ENCODE results near the gene CA14. TPM values are rescaled to one million over a fixed set of nuclear protein-coding genes. Genes with fewer than 3 reads are reported as not detected.

Gene CA14
- total RNA-seq, 6 donors from 2014 or later: 0.61 to 1.0 (median 0.63) TPM; not detected in 2

DNA sequence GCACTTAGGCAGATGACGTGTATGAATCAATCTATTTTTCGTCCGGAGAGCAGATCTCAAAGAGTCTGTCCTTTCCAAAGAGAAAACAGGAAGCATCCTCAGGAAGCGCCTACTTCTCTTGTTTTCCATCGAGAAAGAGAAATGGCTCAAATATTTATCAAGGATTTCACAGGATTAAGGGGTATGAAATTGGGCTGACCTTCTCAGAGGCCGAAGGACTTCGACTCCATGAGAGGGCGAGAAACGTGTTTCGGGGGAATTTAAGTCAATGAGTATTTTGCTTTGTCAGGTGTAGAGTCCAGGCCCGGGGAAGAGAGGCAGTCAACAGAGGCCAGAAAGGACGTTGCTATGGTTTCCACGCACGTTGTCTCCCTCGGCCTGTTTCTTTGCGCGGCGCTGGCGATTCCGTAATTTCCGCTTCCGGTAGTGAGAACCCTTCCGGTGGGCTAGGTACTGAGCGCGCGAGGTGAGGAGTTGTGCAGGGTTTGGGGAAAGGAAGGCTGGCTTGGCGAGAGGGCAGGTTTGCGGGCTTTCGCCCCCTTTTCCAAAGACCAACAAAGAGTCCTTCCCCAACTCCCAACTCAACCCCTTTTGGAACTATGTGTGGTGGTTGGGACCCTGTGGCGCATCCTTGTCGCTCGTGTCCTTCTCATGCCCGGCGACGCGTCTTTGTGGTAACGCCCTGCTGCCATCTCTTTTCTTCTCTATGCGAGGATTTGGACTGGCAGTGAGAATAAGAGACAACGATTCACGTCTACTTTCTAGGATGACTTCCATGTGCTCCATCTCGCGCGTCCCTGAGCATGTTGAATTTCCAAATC, 36.1 kb downstream of the CA14 start, which contains the start of gene MRPS21:
Gene MRPS21 (plus strand): TSS at position 429 of the 821 bp plus-strand sequence. CDS start 506 bp downstream, outside the sequence.
- H3K36me3 ChIP-seq: peaks cover 0 to 24% (median 10%) of the 10 kb centered on the region in 4 donors
- WGBS, 2 donors: 6 to 7% methylated on average over 39 to 43 of the region's 43 CpGs
- ATAC-seq (ENCODE audit: low FRiP score in 2 of 2) (peak; percentile 97 to 99), DNase-seq (peak; percentile 44 to 89)
- peak within 1 kb of the TSS; percentile 73 to 86 (median 82) for H3K27ac ChIP-seq
- peaks cover 7 to 17% (median 11%) of the 10 kb centered on the region in 4 donors for H3K4me1 ChIP-seq
- H3K4me3 ChIP-seq: peak within 1 kb of the TSS; percentile 46 to 86 (median 70)
- H3K9me3 ChIP-seq: no peaks in the 10 kb centered on the region
- TF ChIP-seq POLR2AphosphoS5 (IDR thresholded peaks at IDR 0.05) (peak; percentile 87 to 92), POLR2A (IDR thresholded peaks at IDR 0.05) (peak; percentile 24 to 88 (median 67)), EP300 (IDR thresholded peaks at IDR 0.05) (no peak)
- TF ChIP-seq, protein P1, sequence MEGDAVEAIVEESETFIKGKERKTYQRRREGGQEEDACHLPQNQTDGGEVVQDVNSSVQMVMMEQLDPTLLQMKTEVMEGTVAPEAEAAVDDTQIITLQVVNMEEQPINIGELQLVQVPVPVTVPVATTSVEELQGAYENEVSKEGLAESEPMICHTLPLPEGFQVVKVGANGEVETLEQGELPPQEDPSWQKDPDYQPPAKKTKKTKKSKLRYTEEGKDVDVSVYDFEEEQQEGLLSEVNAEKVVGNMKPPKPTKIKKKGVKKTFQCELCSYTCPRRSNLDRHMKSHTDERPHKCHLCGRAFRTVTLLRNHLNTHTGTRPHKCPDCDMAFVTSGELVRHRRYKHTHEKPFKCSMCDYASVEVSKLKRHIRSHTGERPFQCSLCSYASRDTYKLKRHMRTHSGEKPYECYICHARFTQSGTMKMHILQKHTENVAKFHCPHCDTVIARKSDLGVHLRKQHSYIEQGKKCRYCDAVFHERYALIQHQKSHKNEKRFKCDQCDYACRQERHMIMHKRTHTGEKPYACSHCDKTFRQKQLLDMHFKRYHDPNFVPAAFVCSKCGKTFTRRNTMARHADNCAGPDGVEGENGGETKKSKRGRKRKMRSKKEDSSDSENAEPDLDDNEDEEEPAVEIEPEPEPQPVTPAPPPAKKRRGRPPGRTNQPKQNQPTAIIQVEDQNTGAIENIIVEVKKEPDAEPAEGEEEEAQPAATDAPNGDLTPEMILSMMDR (IDR thresholded peaks at IDR 0.05): no peak
- no peaks in the 10 kb centered on the region for H3K27me3 ChIP-seq

DNA sequence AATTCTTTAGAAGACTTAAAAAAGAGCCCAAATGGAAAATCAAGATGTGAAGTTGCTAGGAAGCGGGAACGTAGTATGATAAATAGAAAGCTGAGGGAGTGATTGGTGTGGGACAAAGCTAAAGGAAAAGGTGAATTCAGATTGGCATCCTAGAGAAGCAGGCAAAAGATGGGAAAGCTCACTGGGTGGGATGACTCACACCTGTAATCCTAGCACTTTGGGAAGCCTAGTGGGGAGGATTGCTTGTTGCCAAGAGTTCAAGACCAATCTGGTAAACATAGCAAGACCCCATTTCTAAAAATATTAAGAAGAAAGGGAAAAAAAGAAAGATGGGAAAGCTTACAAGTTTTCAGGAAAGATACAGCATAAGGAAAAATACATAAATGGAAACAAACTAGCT, 37.9 kb downstream of the CA14 start:
- Histone ChIP-seq H3K9me3 (no peaks in the 10 kb centered on the region), H3K36me3 (peaks cover 0 to 41% (median 13%) of the 10 kb centered on the region in 4 donors), H3K27me3 (no peaks in the 10 kb centered on the region), H3K4me3 (no peak overlapping the region), H3K4me1 (peaks cover 7 to 17% (median 11%) of the 10 kb centered on the region in 4 donors), H3K27ac (no peak overlapping the region)
- TF ChIP-seq, protein P1 (IDR thresholded peaks at IDR 0.05): no peak
- TF ChIP-seq POLR2AphosphoS5 (IDR thresholded peaks at IDR 0.05) (no peak), POLR2A (IDR thresholded peaks at IDR 0.05) (no peak), EP300 (IDR thresholded peaks at IDR 0.05) (no peak)
- 96 to 100% methylated on average over 2 of the region's 2 CpGs for WGBS, 2 donors
- DNase-seq (no peak), ATAC-seq (ENCODE audit: low FRiP score in 2 of 2) (no peak)

DNA sequence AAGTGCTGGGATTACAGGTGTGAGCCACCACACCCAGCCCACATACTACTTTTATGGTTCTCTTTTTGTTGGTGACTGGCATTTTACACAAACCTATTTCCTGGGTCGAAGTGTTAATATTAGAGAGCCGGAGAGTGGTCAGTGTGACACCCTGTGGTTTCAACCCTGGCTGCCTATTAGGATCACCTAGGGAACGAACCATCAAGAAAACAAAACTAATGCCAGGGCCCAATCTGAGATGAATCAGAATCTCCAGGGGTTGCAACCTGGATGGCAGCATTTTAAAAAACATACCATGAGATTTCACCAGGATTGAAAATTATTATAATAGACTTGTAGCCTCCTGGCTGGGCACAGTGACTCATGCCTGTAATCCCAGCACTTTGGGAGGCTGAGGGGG, 42.1 kb downstream of the CA14 start:
- no peak for ATAC-seq (ENCODE audit: low FRiP score in 2 of 2)
- 93% methylated on average over 3 of the region's 3 CpGs for WGBS, 2 donors
- Histone ChIP-seq H3K27ac (no peak overlapping the region), H3K9me3 (no peaks in the 10 kb centered on the region), H3K4me1 (peaks cover 0 to 10% (median under 1%) of the 10 kb centered on the region in 4 donors), H3K27me3 (no peaks in the 10 kb centered on the region), H3K36me3 (peaks cover 5 to 76% (median 26%) of the 10 kb centered on the region in 4 donors), H3K4me3 (no peak overlapping the region)
- TF ChIP-seq EP300 (IDR thresholded peaks at IDR 0.05): no peak
- TF ChIP-seq, protein P1 (IDR thresholded peaks at IDR 0.05): no peak
- DNase-seq: no peak

DNA sequence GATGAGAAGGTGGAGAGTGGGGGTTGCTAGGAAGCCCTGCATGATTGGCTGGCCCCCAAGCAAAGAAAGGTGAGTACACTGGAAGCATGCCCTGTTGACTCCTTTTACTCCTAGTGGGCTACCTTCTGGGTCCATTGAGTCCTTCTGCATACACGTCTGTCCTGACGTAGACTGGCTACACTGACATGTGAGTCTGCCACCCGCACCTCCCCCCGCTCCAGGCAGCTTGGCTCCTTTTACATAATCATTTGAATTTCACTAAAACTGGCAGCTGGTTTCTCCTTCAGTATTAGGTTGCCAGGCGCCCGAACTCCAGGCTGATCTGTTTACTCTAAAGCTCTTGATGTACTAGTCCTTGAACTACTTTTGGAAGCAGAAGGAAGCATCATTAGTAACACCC, 44.8 kb downstream of the CA14 start:
- ATAC-seq (ENCODE audit: low FRiP score in 2 of 2): no peak
- Histone ChIP-seq H3K36me3 (peaks cover 2 to 69% (median 25%) of the 10 kb centered on the region in 4 donors), H3K27ac (no peak overlapping the region)

More for the DNA sequence above, 44.8 kb downstream of the CA14 start:
- 76 to 87% methylated on average over 6 of the region's 6 CpGs for WGBS, 2 donors
- Histone ChIP-seq H3K27me3 (no peaks in the 10 kb centered on the region), H3K4me3 (no peak overlapping the region), H3K9me3 (no peaks in the 10 kb centered on the region), H3K4me1 (no peaks in the 10 kb centered on the region)
- no peak for DNase-seq
- no peak for TF ChIP-seq POLR2AphosphoS5 (IDR thresholded peaks at IDR 0.05)
- TF ChIP-seq POLR2A (IDR thresholded peaks at IDR 0.05): no peak
- TF ChIP-seq, protein P1 (IDR thresholded peaks at IDR 0.05): no peak
- TF ChIP-seq EP300 (IDR thresholded peaks at IDR 0.05): no peak

Data from upper lobe of left lung (tissue), 6 donors.